K562 (cell line): ENCODE results near the gene PEX10. TPM values are rescaled to one million over a fixed set of nuclear protein-coding genes. Genes with fewer than 3 reads are reported as not detected.

ENCODE experiments used
- DNMT1 ChIP-seq: fragments of 450-650 bp; IDR thresholded peaks from 2 replicates; pipeline ENCODE4 v1.6.1; 2016; ENCODE audit warnings: antibody characterized with exemption, mild to moderate bottlenecking
- ESRRB ChIP-seq: fragments of 250-450 bp; sonication (Bioruptor Pico); IDR thresholded peaks from 2 replicates; pipeline ENCODE4 v1.5.0; 2020; ENCODE audit warnings: mild to moderate bottlenecking, moderate library complexity, borderline replicate concordance
- MTA3 ChIP-seq: fragments of 450-650 bp; formaldehyde crosslinking; IDR thresholded peaks from 2 replicates; pipeline ENCODE4 v1.6.1; 2017; ENCODE audit warnings: mild to moderate bottlenecking, borderline replicate concordance
- MXI1 ChIP-seq: IDR thresholded peaks from 2 replicates; pipeline ENCODE4 v1.6.1; 2011; ENCODE audit warnings: low read depth, mild to moderate bottlenecking, improper control_type of control experiment, low read length
- NONO ChIP-seq, 2 experiments: fragments of 200-400 bp in 1 of 2; fragments of 450-650 bp in 1 of 2; formaldehyde crosslinking in 1 of 2; IDR thresholded peaks; 2 replicates each; pipeline ENCODE4 v1.6.1; 2017; ENCODE audit warnings: low read depth in 2 of 2, mild to moderate bottlenecking in 2 of 2, moderate library complexity in 2 of 2, low read length in 1 of 2
- RBM34 ChIP-seq: fragments of 200-400 bp; formaldehyde crosslinking; IDR thresholded peaks from 2 replicates; pipeline ENCODE4 v1.6.1; 2018; ENCODE audit warnings: low read length, borderline replicate concordance; ENCODE audit not compliant: insufficient read depth
- SP1 ChIP-seq: sonication (generic); formaldehyde crosslinking; IDR thresholded peaks from 2 replicates; pipeline ENCODE4 v1.8.1; 2022; ENCODE audit warnings: mild to moderate bottlenecking, missing genetic modification reagents
- SRSF3 ChIP-seq: fragments of 200-400 bp; formaldehyde crosslinking; IDR thresholded peaks from 2 replicates; pipeline ENCODE4 v1.6.1; 2016; ENCODE audit warnings: mild to moderate bottlenecking, low read length, moderate library complexity; ENCODE audit not compliant: insufficient read depth
- XRCC4 ChIP-seq: IDR thresholded peaks from one replicate; pipeline ENCODE4 v1.6.1; 2011; ENCODE audit not compliant: insufficient read depth, insufficient read length; ENCODE audit errors: extremely low read depth
- YY1 ChIP-seq, 3 experiments: IDR thresholded peaks; 2 replicates each; pipeline ENCODE4 v1.6.1; 2011; ENCODE audit warnings: low read length in 2 of 3, mild to moderate bottlenecking in 2 of 3, moderate library complexity in 2 of 3, borderline replicate concordance in 1 of 3, control low read depth in 1 of 3, low read depth in 1 of 3; ENCODE audit not compliant: insufficient read depth in 3 of 3, insufficient replicate concordance in 2 of 3, control insufficient read depth in 1 of 3, insufficient read length in 1 of 3; ENCODE audit errors: extremely low read depth in 1 of 3
- ZFP1 ChIP-seq: fragments of 450-650 bp; formaldehyde crosslinking; IDR thresholded peaks from 2 replicates; pipeline ENCODE4 v1.4.0; 2020; ENCODE audit warnings: mild to moderate bottlenecking, mixed read lengths
- ZNF12 ChIP-seq: sonication (generic); formaldehyde crosslinking; IDR thresholded peaks from 2 replicates; pipeline ENCODE4 v1.4.0; 2020; ENCODE audit warnings: mild to moderate bottlenecking, missing genetic modification reagents
- polyA plus RNA-seq, 8 experiments: library from polyadenylated mRNA; depleted of rRNA in 4 of 8; stranded (reverse) in 5 of 8; unstranded in 3 of 8; fragments of >200 nt; fragmentation: Nextera tagmentation in 2 of 8; fragmentation: Illumina TruSeq in 1 of 8; extraction: Ambion mirVana in 2 of 8; extraction: Trizol in 1 of 8; gene quantifications; 2 replicates each; pipeline versions ENCODE4 v1.2.1 to v1.2.3, GENCODE V29; 2011 to 2014; ENCODE audit warnings: inconsistent platforms in 1 of 8, missing spikeins in 1 of 8
- total RNA-seq, 7 experiments: library from RNA; depleted of rRNA in 6 of 7; stranded (reverse); fragments of >200 nt in 6 of 7; fragmentation: Illumina TruSeq in 2 of 7; extraction: Trizol in 2 of 7; gene quantifications; 2 replicates each; pipeline versions ENCODE4 v1.2.1 to v1.2.3, GENCODE V29; 2011 to 2021; ENCODE audit warnings: low replicate concordance in 1 of 7
- TF ChIP-seq, protein P1 (sequence below): sonication (generic); formaldehyde crosslinking; IDR thresholded peaks from 2 replicates; pipeline ENCODE4 v1.8.0; 2022; ENCODE audit warnings: missing genetic modification reagents, mild to moderate bottlenecking, borderline replicate concordance
- TF ChIP-seq, protein P2 (sequence below): fragments of 450-650 bp; formaldehyde crosslinking; IDR thresholded peaks from 2 replicates; pipeline ENCODE4 v1.4.0; 2022; ENCODE audit warnings: missing genetic modification characterization
- TF ChIP-seq, protein P3 (sequence below), 3 experiments: fragments of 200-800 bp in 1 of 3; fragments of 250-450 bp in 1 of 3; fragments of 450-650 bp in 1 of 3; sonication (Bioruptor Pico) in 1 of 3; sonication (Bioruptor generic) in 1 of 3; formaldehyde crosslinking in 1 of 3; IDR thresholded peaks; 2 replicates each; pipeline versions ENCODE4 v1.6.1 to v1.8.0; 2016 to 2022; ENCODE audit warnings: mild to moderate bottlenecking in 2 of 3, missing genetic modification characterization in 2 of 3, missing compliant biosample characterization in 1 of 3, moderate library complexity in 1 of 3
- TF ChIP-seq, protein P4 (sequence below): fragments of 450-650 bp; IDR thresholded peaks from 2 replicates; pipeline ENCODE4 v1.6.1; 2018; ENCODE audit warnings: mild to moderate bottlenecking, low read depth; ENCODE audit not compliant: partially characterized antibody

Gene PEX10
- total and polyA plus RNA-seq, 9 of the 15 experiments (the other 6 are each of a cell fraction or from before 2014, with no cell fraction given) = 0.03 to 26.2 (median 8.7) TPM

DNA sequence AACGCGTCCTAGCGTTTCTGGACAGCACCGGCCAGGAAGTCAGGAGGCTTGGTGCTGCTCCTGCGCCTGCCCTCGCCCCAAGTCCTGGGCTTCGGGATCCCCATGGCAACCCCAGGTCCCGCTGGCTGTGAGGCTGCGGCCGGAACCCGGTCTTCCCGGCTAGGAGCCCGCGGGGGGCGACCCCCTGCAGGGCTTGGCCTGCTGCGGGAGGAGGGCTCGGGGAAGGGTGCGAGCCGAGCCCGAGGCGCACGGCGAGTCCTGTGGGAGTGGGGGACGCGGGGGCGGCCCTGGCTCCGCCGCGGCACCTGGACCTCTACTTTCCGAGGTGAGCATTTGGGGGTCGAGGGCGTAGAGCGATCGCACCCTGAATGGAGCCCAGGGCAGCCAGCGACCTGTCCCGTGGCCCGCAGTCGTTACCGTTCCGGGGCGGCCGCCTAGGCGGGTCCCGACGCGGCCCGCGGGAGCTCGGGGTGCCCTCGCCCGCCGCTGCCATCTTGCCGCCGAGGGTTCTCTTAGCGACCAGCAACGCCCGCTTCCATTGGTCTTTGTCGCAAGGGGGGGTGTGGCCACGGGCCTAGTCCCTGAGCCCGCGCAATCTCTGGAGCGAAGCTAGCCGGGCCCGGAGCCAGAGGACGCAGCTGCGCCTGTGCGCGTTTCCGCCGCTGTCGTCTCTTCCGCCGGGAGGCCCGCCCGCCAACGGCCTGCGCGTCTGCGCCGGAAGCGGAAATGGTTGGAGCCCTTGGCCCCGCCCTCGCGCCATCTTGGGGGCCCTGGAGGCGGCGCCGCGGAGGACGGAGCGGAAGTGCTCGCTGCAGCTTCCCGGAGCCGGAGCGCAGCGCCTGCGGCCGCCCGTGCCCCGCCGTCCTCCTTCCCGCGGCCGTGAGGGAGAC is 21.1 kb downstream of the PEX10 start, which contains the start of the genes MORN1 and RER1 (continued):
- TF ChIP-seq, protein P1, sequence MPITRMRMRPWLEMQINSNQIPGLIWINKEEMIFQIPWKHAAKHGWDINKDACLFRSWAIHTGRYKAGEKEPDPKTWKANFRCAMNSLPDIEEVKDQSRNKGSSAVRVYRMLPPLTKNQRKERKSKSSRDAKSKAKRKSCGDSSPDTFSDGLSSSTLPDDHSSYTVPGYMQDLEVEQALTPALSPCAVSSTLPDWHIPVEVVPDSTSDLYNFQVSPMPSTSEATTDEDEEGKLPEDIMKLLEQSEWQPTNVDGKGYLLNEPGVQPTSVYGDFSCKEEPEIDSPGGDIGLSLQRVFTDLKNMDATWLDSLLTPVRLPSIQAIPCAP (CRISPR knock-in tag) = no peak
- peak; percentile 92 for TF ChIP-seq MXI1
- no peak for TF ChIP-seq ZNF12 (CRISPR knock-in tag)
- TF ChIP-seq SRSF3 = no peak
- TF ChIP-seq SP1 (CRISPR knock-in tag) = peak; percentile 97
- TF ChIP-seq NONO (IDR thresholded peaks at IDR 0.05; ENCODE audit: low read depth in 2 of 2, low read length in 1 of 2) = peak in 1 of 2 experiments; percentile 93; a peak in 1 of 4 replicates
- TF ChIP-seq MTA3 = peak; percentile 64; the same call in 1 of the 2 replicates
- TF ChIP-seq YY1 (IDR thresholded peaks at IDR 0.05; ENCODE audit: borderline replicate concordance in 1 of 3, control insufficient read depth in 1 of 3, extremely low read depth in 1 of 3, insufficient read depth in 3 of 3, insufficient read length in 1 of 3, insufficient replicate concordance in 2 of 3, low read depth in 1 of 3, low read length in 2 of 3) = peak; percentile 76 to 94 (median 92)
- TF ChIP-seq, protein P2, sequence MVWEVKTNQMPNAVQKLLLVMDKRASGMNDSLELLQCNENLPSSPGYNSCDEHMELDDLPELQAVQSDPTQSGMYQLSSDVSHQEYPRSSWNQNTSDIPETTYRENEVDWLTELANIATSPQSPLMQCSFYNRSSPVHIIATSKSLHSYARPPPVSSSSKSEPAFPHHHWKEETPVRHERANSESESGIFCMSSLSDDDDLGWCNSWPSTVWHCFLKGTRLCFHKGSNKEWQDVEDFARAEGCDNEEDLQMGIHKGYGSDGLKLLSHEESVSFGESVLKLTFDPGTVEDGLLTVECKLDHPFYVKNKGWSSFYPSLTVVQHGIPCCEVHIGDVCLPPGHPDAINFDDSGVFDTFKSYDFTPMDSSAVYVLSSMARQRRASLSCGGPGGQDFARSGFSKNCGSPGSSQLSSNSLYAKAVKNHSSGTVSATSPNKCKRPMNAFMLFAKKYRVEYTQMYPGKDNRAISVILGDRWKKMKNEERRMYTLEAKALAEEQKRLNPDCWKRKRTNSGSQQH (CRISPR knock-in tag) = no peak
- no peak for TF ChIP-seq ESRRB (CRISPR knock-in tag)
- TF ChIP-seq, protein P3, sequence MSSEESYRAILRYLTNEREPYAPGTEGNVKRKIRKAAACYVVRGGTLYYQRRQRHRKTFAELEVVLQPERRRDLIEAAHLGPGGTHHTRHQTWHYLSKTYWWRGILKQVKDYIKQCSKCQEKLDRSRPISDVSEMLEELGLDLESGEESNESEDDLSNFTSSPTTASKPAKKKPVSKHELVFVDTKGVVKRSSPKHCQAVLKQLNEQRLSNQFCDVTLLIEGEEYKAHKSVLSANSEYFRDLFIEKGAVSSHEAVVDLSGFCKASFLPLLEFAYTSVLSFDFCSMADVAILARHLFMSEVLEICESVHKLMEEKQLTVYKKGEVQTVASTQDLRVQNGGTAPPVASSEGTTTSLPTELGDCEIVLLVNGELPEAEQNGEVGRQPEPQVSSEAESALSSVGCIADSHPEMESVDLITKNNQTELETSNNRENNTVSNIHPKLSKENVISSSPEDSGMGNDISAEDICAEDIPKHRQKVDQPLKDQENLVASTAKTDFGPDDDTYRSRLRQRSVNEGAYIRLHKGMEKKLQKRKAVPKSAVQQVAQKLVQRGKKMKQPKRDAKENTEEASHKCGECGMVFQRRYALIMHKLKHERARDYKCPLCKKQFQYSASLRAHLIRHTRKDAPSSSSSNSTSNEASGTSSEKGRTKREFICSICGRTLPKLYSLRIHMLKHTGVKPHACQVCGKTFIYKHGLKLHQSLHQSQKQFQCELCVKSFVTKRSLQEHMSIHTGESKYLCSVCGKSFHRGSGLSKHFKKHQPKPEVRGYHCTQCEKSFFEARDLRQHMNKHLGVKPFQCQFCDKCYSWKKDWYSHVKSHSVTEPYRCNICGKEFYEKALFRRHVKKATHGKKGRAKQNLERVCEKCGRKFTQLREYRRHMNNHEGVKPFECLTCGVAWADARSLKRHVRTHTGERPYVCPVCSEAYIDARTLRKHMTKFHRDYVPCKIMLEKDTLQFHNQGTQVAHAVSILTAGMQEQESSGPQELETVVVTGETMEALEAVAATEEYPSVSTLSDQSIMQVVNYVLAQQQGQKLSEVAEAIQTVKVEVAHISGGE (CRISPR knock-in tag; IDR thresholded peaks at IDR 0.05) = peak in 2 of 3 experiments; percentile 87 to 97; a peak in 4 of 6 replicates
- TF ChIP-seq XRCC4 = no peak
- TF ChIP-seq, protein P4, sequence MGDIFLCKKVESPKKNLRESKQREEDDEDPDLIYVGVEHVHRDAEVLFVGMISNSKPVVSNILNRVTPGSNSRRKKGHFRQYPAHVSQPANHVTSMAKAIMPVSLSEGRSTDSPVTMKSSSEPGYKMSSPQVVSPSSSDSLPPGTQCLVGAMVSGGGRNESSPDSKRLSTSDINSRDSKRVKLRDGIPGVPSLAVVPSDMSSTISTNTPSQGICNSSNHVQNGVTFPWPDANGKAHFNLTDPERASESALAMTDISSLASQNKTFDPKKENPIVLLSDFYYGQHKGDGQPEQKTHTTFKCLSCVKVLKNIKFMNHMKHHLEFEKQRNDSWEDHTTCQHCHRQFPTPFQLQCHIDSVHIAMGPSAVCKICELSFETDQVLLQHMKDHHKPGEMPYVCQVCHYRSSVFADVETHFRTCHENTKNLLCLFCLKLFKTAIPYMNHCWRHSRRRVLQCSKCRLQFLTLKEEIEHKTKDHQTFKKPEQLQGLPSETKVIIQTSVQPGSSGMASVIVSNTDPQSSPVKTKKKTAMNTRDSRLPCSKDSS = no peak
- TF ChIP-seq DNMT1 = no peak
- no peak for TF ChIP-seq ZFP1
- TF ChIP-seq RBM34 = peak; percentile 99; the same call in 1 of the 2 replicates
